LNCaP clone FGC (cell line): ENCODE measurements around the gene TFF1.

ENCODE experiments used
- DNase-seq: peaks from one replicate; pipeline ENCODE4 v3.0.0-alpha.2; 2011; ENCODE audit warnings: low read depth
- H3K4me3 ChIP-seq: 2 replicates; pipeline ENCODE4 v1.5.1; 2011; ENCODE audit warnings: mild to moderate bottlenecking, low read depth, low read length, control low read depth
- TF ChIP-seq, protein P1 (sequence below): IDR thresholded peaks from 2 replicates; pipeline ENCODE4 v1.5.1; 2012; ENCODE audit warnings: mild to moderate bottlenecking; ENCODE audit not compliant: control insufficient read depth, insufficient read depth; ENCODE audit errors: extremely low read depth

TFF1 gene

DNA sequence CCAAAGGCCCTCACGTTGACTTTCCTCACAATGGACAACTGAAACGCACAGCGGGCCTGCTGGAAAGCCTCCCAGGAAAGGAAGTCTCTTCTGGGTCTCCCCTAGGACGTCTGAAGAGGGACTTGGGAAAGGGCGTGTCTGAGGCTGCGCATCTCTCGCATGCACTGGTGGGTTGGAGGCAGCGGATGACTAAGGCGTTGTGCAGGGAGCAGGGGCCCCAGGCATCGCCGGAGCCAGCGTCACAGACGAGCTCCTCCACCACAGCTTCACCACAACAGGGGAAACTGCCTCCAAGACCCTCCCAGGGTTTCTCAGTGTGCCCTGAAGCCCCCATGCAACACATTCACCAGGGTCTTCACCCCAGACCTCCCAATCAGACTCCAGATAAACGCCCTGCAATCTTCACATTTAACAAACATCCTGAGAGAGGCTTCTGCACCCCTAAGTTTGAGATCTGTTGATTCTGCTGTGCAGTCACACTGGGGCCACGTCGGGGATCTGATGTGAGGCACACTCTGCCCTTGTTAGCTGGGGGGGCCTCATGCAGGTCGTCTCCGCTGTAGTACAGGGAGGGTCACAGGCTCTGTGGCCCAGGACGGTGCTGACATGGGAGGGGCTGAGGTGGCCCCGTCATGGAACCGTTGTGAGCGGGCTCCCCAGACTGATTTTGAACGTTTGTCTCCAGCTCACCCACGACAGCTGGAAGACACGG lies 7.0 kb upstream of the TFF1 start:
- no peak for DNase-seq
- TF ChIP-seq, protein P1, sequence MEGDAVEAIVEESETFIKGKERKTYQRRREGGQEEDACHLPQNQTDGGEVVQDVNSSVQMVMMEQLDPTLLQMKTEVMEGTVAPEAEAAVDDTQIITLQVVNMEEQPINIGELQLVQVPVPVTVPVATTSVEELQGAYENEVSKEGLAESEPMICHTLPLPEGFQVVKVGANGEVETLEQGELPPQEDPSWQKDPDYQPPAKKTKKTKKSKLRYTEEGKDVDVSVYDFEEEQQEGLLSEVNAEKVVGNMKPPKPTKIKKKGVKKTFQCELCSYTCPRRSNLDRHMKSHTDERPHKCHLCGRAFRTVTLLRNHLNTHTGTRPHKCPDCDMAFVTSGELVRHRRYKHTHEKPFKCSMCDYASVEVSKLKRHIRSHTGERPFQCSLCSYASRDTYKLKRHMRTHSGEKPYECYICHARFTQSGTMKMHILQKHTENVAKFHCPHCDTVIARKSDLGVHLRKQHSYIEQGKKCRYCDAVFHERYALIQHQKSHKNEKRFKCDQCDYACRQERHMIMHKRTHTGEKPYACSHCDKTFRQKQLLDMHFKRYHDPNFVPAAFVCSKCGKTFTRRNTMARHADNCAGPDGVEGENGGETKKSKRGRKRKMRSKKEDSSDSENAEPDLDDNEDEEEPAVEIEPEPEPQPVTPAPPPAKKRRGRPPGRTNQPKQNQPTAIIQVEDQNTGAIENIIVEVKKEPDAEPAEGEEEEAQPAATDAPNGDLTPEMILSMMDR: no peak
- no peak overlapping the region for H3K4me3 ChIP-seq

DNA sequence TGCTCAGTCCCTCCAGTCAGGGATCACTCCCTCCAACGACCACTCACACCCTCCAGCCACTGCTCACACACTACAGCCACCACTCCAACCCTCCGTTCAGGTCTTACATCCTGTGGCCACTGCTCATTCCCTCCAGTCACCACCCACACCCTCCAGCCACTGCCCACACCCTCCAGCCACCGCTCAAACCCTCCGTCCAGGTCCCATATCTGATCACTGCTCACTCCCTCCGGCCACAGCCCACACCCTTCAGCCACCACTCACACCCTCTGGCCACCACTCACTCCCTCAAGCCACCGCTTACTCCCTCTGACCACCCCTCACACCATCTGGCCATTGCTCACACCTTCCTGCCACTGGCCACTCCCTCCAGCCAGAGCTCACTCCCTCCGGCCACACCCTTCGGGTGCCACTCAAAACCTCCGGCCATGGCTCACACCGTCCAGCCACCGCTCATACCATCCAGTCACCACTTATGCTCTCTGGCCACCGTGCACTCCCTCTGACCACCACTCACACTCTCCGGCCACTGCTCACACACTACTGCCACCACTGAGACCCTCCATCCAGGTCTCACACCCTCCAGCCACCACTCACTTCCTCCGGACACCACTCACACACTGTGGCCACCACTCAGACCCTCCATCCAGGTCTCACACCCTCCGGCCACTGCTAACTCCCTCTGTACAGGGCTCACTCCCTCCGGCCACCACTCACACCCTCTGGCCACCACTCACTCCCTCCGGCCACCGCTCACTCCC lies 4.7 kb upstream of the TFF1 start:
- TF ChIP-seq, protein P1: no peak
- DNase-seq: no peak
- H3K4me3 ChIP-seq: no peak overlapping the region

DNA sequence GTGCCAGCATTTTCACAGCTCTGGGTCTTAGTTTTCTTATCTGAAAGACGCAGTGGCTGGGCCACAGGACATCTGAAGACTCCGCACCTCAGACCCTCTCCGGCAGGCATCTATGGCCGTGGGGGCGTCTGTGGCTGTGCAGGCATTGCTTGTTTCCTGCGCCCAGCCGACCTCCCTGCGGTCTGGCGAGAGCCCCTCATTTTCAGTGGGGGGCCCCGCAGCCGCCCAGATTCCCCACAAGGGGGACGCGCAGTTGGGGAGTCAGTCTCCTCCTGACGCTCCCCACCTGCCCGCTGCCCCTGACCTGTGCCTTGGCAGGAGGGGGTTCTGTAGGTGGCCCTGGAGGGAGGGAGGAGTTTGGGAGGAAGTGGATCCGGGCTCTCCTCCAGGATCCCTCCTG lies 3.5 kb upstream of the TFF1 start:
- no peak overlapping the region for H3K4me3 ChIP-seq
- TF ChIP-seq, protein P1: no peak
- no peak for DNase-seq

DNA sequence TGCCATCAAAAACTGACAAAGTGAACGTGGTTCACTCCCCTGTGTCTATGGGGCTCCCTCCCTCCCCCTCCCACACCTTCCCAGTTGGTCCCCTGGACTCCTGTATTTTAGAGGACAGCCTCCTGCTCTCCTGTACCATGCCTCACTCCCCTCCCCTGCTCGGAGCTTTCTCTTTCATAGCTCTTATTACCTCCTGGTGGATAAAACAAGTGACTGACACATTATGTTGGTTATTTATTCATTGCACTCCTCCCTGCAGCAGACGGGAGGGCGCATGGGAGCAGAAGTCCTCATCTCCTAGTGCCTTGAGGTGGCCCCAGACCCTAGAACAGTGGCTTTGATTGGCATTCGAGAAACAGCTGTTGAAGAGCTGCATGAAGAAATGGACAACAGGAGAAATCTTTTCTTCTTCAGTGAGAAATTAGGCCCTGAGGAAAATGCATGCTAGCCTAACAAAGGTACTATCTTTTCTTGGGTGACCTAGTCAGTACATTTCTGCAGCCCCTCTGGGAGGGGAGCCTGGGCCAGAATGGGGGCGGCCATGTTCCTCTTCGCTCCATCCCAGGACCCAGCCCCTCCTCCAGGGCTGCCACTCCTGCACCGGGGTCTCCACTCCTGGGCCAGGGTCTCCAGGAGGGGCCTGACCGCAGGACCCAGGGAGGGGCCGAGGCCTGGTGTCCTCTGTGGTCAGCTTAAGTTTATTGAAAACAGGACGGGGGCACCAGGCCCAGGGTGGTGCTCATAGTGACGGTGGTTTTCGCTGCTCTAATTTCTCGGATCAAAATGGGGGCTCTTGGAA lies 1.2 kb upstream of the TFF1 start:
- no peak overlapping the region for H3K4me3 ChIP-seq
- DNase-seq: no peak
- TF ChIP-seq, protein P1: 0 out of 2 replicates have a peak, but pooled peaks have one; percentile 16

DNA sequence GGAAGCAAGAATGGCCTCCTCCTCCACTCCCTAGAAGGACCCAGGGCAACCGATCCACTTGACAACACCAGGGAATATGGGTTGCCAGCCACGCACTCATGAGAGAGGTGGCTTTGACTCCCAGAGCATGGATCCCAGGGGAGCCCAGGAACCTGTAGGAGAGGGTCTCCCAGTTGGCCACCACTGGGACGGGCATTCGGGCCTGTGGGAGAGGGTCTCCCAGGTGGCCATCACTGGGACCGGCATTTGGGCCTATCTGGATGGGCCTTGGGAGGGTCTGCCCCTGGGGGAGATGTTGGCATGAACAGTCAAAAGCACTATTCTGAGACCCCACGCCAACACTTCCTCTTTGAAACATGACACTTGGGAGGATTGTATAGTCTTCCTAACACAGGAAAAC lies 565 bp downstream of the TFF1 start:
- TF ChIP-seq, protein P1: no peak
- no peak for DNase-seq
- no peak overlapping the region for H3K4me3 ChIP-seq

DNA sequence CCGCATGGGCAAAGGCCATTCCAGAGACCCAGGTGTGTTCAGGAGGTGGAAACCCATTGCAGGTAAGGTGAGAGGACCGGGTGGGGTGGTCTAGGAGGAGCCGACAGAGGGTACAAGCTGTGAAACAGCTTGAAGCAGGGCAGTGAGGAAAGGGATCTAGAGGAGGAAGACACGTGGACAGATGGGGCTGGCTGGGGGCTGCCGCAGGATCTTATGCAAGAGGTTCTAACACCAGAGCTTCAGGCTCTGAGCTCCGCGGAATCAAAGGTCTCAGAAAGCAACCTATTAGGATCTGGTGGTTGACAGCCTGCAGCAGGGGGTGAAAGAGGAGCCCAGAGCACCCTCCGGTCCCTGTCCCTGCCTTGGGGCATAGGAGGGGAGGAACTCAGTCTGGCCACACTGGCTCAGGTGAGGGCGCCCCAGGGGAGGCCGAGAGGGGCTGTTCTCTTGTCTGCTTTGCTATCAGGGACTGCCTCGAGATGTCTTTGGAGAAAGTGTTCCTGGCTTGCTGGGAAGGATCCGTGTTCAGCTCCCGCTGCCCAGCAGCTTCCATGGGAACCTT lies 1.9 kb downstream of the TFF1 start:
- no peak for DNase-seq
- H3K4me3 ChIP-seq: no peak overlapping the region
- TF ChIP-seq, protein P1: no peak
